Natural killer cell (primary cell): ENCODE measurements around the gene PIEZO1. TPM values are rescaled to one million over a fixed set of nuclear protein-coding genes. Genes with fewer than 3 reads are reported as not detected.
"Not testable (repeated sequence)": the region's sequence is repeated elsewhere in the genome, so short reads cannot be mapped to it uniquely, and the experiment has no call there.

Source experiments
- ATAC-seq, 3 donors: fragments of 150-1000 bp in 2 of 3; fragments of 200-7000 bp in 1 of 3; cut with Tn5 transposase; 1 replicate in 1 of 3; 2 replicates in 2 of 3; pipeline ENCODE4 v1.10.0; 2021; ENCODE audit warnings: mild to moderate bottlenecking in 2 of 3, moderate library complexity in 2 of 3
- DNase-seq, 2 donors: peaks; one replicate each; pipeline versions ENCODE4 v3.0.0 to v3.0.0-alpha.2; 2013 to 2021; ENCODE audit warnings: mixed read lengths in 1 of 2
- H3K27ac ChIP-seq: one replicate; pipeline ENCODE4 v1.5.1; 2013; ENCODE audit warnings: mild to moderate bottlenecking, low read length
- H3K27me3 ChIP-seq: one replicate; pipeline ENCODE4 v1.6.1; 2013; ENCODE audit warnings: low read length; ENCODE audit not compliant: control insufficient read depth, insufficient read depth
- H3K36me3 ChIP-seq: one replicate; pipeline ENCODE4 v1.6.1; 2013; ENCODE audit warnings: low read length; ENCODE audit not compliant: control insufficient read depth, insufficient read depth
- H3K4me1 ChIP-seq: one replicate; pipeline ENCODE4 v1.6.1; 2013; ENCODE audit warnings: low read length; ENCODE audit not compliant: control insufficient read depth, insufficient read depth
- H3K4me3 ChIP-seq: one replicate; pipeline ENCODE4 v1.5.1; 2013; ENCODE audit warnings: low read length
- H3K9me3 ChIP-seq: one replicate; pipeline ENCODE4 v1.6.1; 2013; ENCODE audit warnings: low read length; ENCODE audit not compliant: control insufficient read depth, insufficient read depth
- H3K27ac Mint-ChIP-seq, 2 donors: one replicate each; pipeline ENCODE4 v1.8.0; 2022; ENCODE audit warnings: mild to moderate bottlenecking in 2 of 2, mixed read lengths in 2 of 2, moderate library complexity in 1 of 2
- H3K27me3 Mint-ChIP-seq, 2 donors: one replicate each; pipeline ENCODE4 v1.8.0; 2022; ENCODE audit warnings: low read depth in 2 of 2, mixed read lengths in 2 of 2
- H3K36me3 Mint-ChIP-seq: one replicate; pipeline ENCODE4 v1.8.0; 2022; ENCODE audit warnings: mixed read lengths
- H3K4me1 Mint-ChIP-seq, 2 donors: one replicate each; pipeline ENCODE4 v1.8.0; 2022; ENCODE audit warnings: mixed read lengths in 2 of 2
- H3K4me3 Mint-ChIP-seq: one replicate; pipeline ENCODE4 v1.8.0; 2022; ENCODE audit warnings: mild to moderate bottlenecking, moderate library complexity, mixed read lengths
- H3K9me3 Mint-ChIP-seq, 2 donors: one replicate each; pipeline ENCODE4 v1.8.0; 2022; ENCODE audit warnings: mixed read lengths in 2 of 2
- WGBS: methylation state at CpG from one replicate; pipeline ENCODE4 v1.1.7; 2013; ENCODE audit warnings: missing lambda C conversion rate; ENCODE audit not compliant: insufficient coverage; 5-methylcytosine and 5-hydroxymethylcytosine counted together
- intact Hi-C: fragments of 100-400 bp; cut with micrococcal nuclease; formaldehyde crosslinking; loops from one replicate; pipeline ENCODE4 v1.14.2; 2022
- total RNA-seq, 4 donors: library from RNA; stranded (reverse); fragments of 120-200 nt in 1 of 4; gene quantifications; one replicate each; pipeline versions ENCODE4 v1.2.3 to v1.2.4, GENCODE V29; 2013 to 2022
- TF ChIP-seq, protein P1 (sequence below): fragments of 200-600 bp; IDR thresholded peaks from one replicate; pipeline ENCODE4 v1.8.0; 2022; ENCODE audit warnings: antibody characterized with exemption

Gene PIEZO1
- total RNA-seq, 3 donors from 2014 or later (not counting 1 experiment from before 2014, with no cell fraction given) = 172 to 197 (median 183) TPM

DNA sequence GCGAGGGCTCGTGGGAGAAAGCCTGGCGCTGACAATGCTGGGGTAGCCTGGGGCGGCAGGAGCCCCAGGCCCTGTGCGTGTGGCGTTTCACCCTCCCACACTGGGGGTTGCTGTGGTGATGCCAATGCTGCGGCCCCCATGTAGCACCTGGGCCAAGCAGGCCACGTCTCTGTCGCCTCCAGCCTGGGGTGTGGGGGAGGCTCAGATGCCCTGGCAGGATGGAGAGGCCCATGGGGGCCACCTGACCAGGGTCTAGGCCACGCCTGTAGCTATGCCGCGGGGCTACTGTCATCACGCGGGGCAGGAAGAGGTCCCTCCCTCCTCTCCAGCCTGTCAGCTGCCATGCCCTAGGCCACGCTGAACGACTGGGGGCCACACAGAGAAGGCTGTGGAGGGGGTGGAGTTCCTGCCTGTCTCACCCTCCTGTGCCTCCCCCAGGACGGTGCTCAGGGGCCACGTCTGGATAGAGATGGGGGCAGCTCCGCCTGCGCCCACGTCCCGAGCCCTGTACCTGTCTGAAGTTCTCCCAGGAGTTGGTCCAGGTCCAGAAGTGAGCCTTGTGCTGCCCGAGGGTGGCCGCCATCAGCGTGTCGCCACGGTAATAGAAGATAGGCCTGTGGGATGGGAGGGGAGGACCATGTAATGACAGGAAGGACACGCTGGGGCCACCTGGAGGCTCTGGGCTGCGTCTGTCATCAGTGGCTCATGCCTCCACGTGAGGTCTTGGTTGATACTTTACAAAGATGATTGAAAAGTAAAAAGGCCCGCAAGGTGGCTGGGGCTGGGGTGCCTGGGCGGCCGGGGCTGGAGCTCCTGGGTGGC, 39.4 kb upstream of the PIEZO1 start:
- WGBS = 89% methylated on average over 33 of the region's 33 CpGs
- no peak for ATAC-seq
- Histone ChIP-seq H3K27me3 (no peaks in the 10 kb centered on the region), H3K4me1 (no peaks in the 10 kb centered on the region), H3K36me3 (peaks cover 18% of the 10 kb centered on the region), H3K4me3 (no peak overlapping the region), H3K9me3 (no peaks in the 10 kb centered on the region), H3K27ac (no peak overlapping the region)
- H3K27me3 Mint-ChIP-seq = no peaks in the 10 kb centered on the region
- H3K4me1 Mint-ChIP-seq = no peaks in the 10 kb centered on the region
- no peak overlapping the region for H3K4me3 Mint-ChIP-seq
- no peaks in the 10 kb centered on the region for H3K36me3 Mint-ChIP-seq
- H3K9me3 Mint-ChIP-seq = no peaks in the 10 kb centered on the region
- intact Hi-C loops = no loop called here
- no peak for DNase-seq
- TF ChIP-seq, protein P1, sequence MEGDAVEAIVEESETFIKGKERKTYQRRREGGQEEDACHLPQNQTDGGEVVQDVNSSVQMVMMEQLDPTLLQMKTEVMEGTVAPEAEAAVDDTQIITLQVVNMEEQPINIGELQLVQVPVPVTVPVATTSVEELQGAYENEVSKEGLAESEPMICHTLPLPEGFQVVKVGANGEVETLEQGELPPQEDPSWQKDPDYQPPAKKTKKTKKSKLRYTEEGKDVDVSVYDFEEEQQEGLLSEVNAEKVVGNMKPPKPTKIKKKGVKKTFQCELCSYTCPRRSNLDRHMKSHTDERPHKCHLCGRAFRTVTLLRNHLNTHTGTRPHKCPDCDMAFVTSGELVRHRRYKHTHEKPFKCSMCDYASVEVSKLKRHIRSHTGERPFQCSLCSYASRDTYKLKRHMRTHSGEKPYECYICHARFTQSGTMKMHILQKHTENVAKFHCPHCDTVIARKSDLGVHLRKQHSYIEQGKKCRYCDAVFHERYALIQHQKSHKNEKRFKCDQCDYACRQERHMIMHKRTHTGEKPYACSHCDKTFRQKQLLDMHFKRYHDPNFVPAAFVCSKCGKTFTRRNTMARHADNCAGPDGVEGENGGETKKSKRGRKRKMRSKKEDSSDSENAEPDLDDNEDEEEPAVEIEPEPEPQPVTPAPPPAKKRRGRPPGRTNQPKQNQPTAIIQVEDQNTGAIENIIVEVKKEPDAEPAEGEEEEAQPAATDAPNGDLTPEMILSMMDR = no peak
- no peak overlapping the region for H3K27ac Mint-ChIP-seq

DNA sequence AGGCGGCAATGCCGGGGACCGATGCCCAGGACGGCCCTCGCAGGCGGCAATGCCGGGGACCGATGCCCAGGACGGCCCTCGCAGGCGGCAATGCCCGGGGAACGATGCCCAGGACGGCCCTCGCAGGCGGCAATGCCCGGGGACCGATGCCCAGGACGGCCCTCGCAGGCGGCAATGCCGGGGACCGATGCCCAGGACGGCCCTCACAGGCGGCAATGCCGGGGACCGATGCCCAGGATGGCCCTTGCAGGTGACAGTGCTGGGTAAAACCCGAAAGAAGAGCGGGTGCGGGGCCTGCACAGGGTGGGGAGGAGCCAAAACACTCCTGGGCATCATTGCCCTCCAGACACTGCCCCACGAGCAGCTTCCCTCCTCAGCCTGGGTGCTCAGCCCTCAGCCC, 38.6 kb upstream of the PIEZO1 start:
- H3K9me3 Mint-ChIP-seq, H3K4me1 ChIP-seq, H3K36me3 Mint-ChIP-seq, H3K4me3 ChIP-seq, ATAC-seq, H3K4me3 Mint-ChIP-seq, intact Hi-C loops, H3K9me3 ChIP-seq, H3K4me1 Mint-ChIP-seq, H3K27ac Mint-ChIP-seq, H3K27me3 ChIP-seq, H3K27ac ChIP-seq, H3K27me3 Mint-ChIP-seq, DNase-seq: not testable (repeated sequence)
- 98% methylated on average over 30 of the region's 31 CpGs for WGBS
- peaks cover 18% of the 10 kb centered on the region for H3K36me3 ChIP-seq

DNA sequence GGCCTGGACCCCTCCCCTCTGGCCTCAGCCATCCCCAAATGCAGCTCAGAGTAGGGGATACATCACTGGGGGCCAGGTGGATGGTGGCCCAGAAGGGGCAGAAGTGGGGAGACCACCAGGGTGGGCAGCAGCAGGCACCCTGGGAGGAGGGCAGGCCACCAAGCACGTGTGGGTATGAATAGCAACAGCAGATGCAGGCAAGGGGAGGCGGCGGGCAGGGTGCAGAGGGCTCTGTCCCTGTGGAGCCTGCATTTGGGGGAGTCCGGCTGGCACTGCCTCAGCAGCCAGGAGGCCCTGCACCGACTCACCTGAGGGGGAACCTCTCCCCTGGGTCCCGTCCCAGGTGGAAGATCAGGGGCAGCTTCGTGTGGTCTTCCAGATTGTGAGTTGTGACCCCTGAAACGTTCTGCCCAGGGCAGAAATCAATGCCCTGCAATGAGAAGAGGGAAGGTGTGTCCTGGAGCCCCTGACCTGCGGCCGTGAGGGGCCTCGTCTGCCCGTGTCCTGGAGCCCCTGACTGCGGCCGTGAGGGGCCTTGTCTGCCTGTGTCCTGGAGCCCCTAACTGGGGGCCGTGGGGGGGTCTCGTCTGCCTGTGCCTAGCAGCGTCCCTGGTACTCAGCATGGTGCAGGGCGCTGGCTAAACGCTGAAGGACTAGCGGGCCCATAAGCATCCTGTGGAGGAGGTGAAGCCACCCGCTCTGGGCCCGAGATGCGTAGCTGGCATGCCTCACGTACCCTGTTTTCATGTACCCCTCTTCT, 37.4 kb upstream of the PIEZO1 start:
- H3K4me3 Mint-ChIP-seq = no peak overlapping the region
- no peak for ATAC-seq
- Histone ChIP-seq H3K4me1 (no peaks in the 10 kb centered on the region), H3K9me3 (no peaks in the 10 kb centered on the region), H3K4me3 (no peak overlapping the region), H3K27me3 (no peaks in the 10 kb centered on the region), H3K27ac (no peak overlapping the region), H3K36me3 (peaks cover 18% of the 10 kb centered on the region)
- H3K4me1 Mint-ChIP-seq = no peaks in the 10 kb centered on the region
- DNase-seq = no peak
- H3K36me3 Mint-ChIP-seq = no peaks in the 10 kb centered on the region
- no peak overlapping the region for H3K27ac Mint-ChIP-seq
- H3K27me3 Mint-ChIP-seq = no peaks in the 10 kb centered on the region
- no peaks in the 10 kb centered on the region for H3K9me3 Mint-ChIP-seq
- whole genome bisulfite sequencing = 94% methylated on average over 24 of the region's 24 CpGs
- TF ChIP-seq, protein P1 = no peak
- intact Hi-C loops = no loop called here

DNA sequence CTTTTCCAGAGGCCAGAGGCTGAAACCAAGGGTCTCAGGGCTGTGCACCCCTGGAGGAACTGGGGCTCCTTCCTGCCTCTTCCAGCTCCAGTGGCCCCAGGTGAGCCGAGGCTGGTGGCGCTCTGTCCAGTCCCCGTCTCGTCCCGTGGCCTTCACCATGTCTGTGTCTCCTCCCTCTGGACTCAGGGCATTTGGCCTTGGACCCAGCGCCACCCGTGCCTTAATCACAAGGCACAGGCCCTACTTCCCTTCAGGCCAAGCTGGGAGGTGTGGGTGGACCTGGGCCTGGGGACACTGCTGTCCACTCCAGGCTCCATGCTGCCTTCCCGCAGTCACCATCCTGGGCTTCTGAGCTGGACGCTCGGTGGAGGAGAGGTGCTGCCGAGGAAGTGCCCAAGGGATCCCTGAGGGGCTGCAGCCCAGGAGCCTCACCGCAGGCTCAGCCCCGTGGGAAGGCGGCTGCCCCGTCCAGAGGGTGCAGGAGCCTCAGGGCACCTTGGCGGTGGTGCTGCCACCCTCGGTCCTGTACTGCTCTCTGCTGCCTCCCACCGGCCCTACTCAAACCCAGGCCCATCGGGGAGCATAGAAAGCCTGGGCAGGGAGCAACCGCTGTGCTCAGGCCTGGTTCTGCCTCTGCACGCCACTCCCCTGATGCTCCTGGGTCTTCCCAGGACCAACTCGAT, 36.3 kb upstream of the PIEZO1 start:
- no peaks in the 10 kb centered on the region for H3K4me1 Mint-ChIP-seq
- H3K9me3 ChIP-seq = no peaks in the 10 kb centered on the region
- intact Hi-C loops = no loop called here
- ATAC-seq = no peak
- WGBS = 96% methylated on average over 22 of the region's 22 CpGs
- H3K4me3 Mint-ChIP-seq = no peak overlapping the region
- H3K36me3 ChIP-seq = peaks cover 18% of the 10 kb centered on the region
- H3K4me1 ChIP-seq = no peaks in the 10 kb centered on the region
- no peaks in the 10 kb centered on the region for H3K27me3 ChIP-seq
- H3K27ac Mint-ChIP-seq = no peak overlapping the region
- H3K4me3 ChIP-seq = no peak overlapping the region
- no peaks in the 10 kb centered on the region for H3K27me3 Mint-ChIP-seq
- DNase-seq = no peak
- TF ChIP-seq, protein P1 = no peak
- H3K9me3 Mint-ChIP-seq = no peaks in the 10 kb centered on the region
- H3K27ac ChIP-seq = no peak overlapping the region
- no peaks in the 10 kb centered on the region for H3K36me3 Mint-ChIP-seq
